ENCODE data around the gene DLG2. TPM values are rescaled to one million over a fixed set of nuclear protein-coding genes. Genes with fewer than 3 reads are reported as not detected.

The DLG2 gene
- total RNA-seq, 1 donor from 2014 or later, result 2.4 TPM

DNA sequence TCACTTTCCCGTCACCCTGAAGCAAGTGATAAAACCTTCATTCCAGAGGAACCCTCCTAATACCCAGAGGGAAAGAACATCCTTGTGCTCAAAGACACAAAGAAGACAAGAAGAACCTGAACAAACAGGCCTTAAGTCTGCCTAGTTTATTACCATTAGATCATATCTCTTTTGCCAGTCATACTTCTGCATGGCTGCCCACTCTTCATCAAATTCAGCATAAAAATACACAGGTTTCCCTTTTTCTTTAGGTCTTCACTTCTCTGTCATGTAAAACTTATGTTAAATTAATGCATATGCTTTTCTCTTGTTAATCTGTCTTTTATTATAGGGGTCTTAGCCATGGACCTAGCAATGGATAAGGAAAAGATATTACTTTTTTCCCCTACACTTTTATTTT lies 459.7 kb downstream of the DLG2 start:
- H3K4me3 Mint-ChIP-seq (ENCODE audit: low read depth), result no peak overlapping the region
- H3K27me3 Mint-ChIP-seq, result no peaks in the 10 kb centered on the region
- H3K9me3 Mint-ChIP-seq (ENCODE audit: low read depth), result peaks cover under 1% of the 10 kb centered on the region
- TF ChIP-seq, protein P1, sequence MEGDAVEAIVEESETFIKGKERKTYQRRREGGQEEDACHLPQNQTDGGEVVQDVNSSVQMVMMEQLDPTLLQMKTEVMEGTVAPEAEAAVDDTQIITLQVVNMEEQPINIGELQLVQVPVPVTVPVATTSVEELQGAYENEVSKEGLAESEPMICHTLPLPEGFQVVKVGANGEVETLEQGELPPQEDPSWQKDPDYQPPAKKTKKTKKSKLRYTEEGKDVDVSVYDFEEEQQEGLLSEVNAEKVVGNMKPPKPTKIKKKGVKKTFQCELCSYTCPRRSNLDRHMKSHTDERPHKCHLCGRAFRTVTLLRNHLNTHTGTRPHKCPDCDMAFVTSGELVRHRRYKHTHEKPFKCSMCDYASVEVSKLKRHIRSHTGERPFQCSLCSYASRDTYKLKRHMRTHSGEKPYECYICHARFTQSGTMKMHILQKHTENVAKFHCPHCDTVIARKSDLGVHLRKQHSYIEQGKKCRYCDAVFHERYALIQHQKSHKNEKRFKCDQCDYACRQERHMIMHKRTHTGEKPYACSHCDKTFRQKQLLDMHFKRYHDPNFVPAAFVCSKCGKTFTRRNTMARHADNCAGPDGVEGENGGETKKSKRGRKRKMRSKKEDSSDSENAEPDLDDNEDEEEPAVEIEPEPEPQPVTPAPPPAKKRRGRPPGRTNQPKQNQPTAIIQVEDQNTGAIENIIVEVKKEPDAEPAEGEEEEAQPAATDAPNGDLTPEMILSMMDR (IDR thresholded peaks at IDR 0.05; ENCODE audit: unreplicated experiment), result no peak
- H3K27ac Mint-ChIP-seq, result no peak overlapping the region
- peaks cover 3% of the 10 kb centered on the region for H3K4me1 Mint-ChIP-seq (ENCODE audit: low read depth)
- H3K36me3 Mint-ChIP-seq (ENCODE audit: insufficient read depth), result no peaks in the 10 kb centered on the region
- no peak for DNase-seq (ENCODE audit: low spot score, unreplicated experiment)

DNA sequence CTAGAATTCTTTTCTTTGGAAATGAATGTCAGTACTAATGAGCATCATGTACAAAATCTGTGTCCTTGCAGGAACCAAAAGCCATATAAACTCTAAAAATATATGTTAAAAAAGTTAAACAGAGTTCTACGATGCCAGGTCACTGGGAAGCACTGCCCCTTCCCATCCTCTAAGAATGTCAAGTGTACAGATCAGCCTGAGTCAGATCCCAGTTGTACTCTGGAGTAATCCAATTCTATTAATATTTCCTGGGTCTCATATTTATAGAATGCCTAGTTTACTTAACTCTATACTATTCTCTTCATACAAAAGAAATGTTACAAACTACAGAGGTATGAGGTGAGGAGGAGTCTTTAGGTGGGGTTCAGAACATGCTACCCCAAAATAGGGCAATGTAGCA lies 460.1 kb downstream of the DLG2 start:
- DNase-seq (ENCODE audit: low spot score, unreplicated experiment), result no peak
- H3K4me1 Mint-ChIP-seq (ENCODE audit: low read depth), result peaks cover 3% of the 10 kb centered on the region
- TF ChIP-seq, protein P1 (IDR thresholded peaks at IDR 0.05; ENCODE audit: unreplicated experiment), result no peak
- no peak overlapping the region for H3K27ac Mint-ChIP-seq
- no peaks in the 10 kb centered on the region for H3K36me3 Mint-ChIP-seq (ENCODE audit: insufficient read depth)
- H3K4me3 Mint-ChIP-seq (ENCODE audit: low read depth), result no peak overlapping the region
- no peaks in the 10 kb centered on the region for H3K27me3 Mint-ChIP-seq
- H3K9me3 Mint-ChIP-seq (ENCODE audit: low read depth), result no peaks in the 10 kb centered on the region

DNA sequence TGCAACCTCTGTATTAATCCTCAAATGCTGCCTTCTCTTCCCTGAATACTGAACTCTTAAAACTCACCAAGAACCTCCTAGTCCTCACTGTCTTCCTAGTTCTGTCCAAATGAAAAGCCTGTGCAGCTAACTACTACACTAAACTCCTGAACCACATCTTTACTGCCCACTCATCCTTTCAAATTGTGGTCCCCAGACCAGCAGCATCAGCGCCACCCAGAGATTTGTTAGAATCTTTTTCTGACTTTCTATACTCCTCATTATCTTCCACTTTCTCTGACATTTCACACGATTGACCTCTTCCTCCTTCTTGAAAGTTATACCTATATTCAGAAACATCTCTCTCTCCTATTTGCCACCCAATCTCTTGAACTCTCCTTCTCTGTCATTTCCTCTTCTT lies 461.3 kb downstream of the DLG2 start:
- Mint-ChIP-seq H3K36me3 (ENCODE audit: insufficient read depth) (no peaks in the 10 kb centered on the region), H3K4me1 (ENCODE audit: low read depth) (peaks cover 3% of the 10 kb centered on the region), H3K27me3 (no peaks in the 10 kb centered on the region), H3K27ac (no peak overlapping the region), H3K4me3 (ENCODE audit: low read depth) (no peak overlapping the region), H3K9me3 (ENCODE audit: low read depth) (no peaks in the 10 kb centered on the region)
- DNase-seq (ENCODE audit: low spot score, unreplicated experiment), result no peak
- TF ChIP-seq, protein P1 (IDR thresholded peaks at IDR 0.05; ENCODE audit: unreplicated experiment), result no peak

DNA sequence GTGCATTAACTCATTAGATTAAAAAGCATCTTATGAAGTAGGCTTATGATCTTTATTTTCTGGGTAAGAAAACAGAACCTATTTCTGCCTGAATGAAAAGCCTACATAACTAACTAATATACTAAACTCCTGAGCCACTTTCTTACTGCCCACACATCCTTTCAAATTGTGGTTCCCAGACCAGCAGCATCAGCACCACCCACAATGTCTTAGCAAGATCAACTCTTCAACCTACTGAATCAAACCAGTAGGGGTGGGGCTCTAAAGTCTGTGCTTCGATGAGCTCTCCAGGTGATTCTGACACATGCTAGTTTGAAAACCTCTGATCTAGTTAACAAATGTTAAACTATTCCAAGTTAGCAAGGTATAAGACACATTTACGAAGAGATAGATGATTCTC lies 462.4 kb downstream of the DLG2 start:
- H3K4me3 Mint-ChIP-seq (ENCODE audit: low read depth), result no peak overlapping the region
- no peaks in the 10 kb centered on the region for H3K4me1 Mint-ChIP-seq (ENCODE audit: low read depth)
- DNase-seq (ENCODE audit: low spot score, unreplicated experiment), result no peak
- no peaks in the 10 kb centered on the region for H3K9me3 Mint-ChIP-seq (ENCODE audit: low read depth)
- TF ChIP-seq, protein P1 (IDR thresholded peaks at IDR 0.05; ENCODE audit: unreplicated experiment), result no peak
- H3K27ac Mint-ChIP-seq, result no peak overlapping the region
- no peaks in the 10 kb centered on the region for H3K27me3 Mint-ChIP-seq
- no peaks in the 10 kb centered on the region for H3K36me3 Mint-ChIP-seq (ENCODE audit: insufficient read depth)

DNA sequence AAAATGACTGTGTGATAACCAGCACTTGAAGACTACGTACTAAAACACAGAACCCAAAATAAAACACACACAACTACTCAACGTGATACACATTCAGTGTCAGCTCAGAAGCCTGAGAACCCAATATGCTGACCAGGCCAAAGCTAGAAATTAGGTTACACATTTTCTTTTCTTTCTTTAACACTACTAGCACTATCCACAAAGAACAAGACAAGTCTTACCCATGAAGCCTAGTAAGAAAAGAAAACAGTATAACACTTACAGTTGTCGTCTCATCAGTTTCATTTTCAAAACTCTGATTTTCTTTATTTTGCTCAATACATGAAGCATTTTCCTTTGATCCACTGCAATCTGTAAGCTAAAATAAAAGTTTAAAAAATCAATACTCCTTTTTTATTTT lies 472.9 kb downstream of the DLG2 start:
- H3K4me3 Mint-ChIP-seq (ENCODE audit: low read depth), result no peak overlapping the region
- no peak for DNase-seq (ENCODE audit: low spot score, unreplicated experiment)
- TF ChIP-seq, protein P1 (IDR thresholded peaks at IDR 0.05; ENCODE audit: unreplicated experiment), result no peak
- H3K27ac Mint-ChIP-seq, result no peak overlapping the region
- H3K27me3 Mint-ChIP-seq, result no peaks in the 10 kb centered on the region
- no peaks in the 10 kb centered on the region for H3K4me1 Mint-ChIP-seq (ENCODE audit: low read depth)
- peaks cover 13% of the 10 kb centered on the region for H3K9me3 Mint-ChIP-seq (ENCODE audit: low read depth)
- H3K36me3 Mint-ChIP-seq (ENCODE audit: insufficient read depth), result no peaks in the 10 kb centered on the region
